HL-60 (cell line): ENCODE data around the gene BTN2A1.

Source experiments
- DNase-seq, 2 experiments: peaks; one replicate each; pipeline ENCODE4 v3.0.0-alpha.2; 2010 to 2020; ENCODE audit warnings: low read depth in 1 of 2, low spot score in 1 of 2
- H3K27ac ChIP-seq: fragments of 250-450 bp; sonication (Bioruptor Pico); replicated peaks from 2 replicates; pipeline ENCODE4 v1.5.1; 2020; ENCODE audit warnings: mild to moderate bottlenecking, moderate library complexity
- H3K27me3 ChIP-seq: fragments of 250-450 bp; sonication (Bioruptor Pico); 2 replicates; pipeline ENCODE4 v1.5.1; 2021; ENCODE audit warnings: mild to moderate bottlenecking, moderate library complexity; ENCODE audit not compliant: insufficient read depth, poor library complexity, severe bottlenecking
- H3K4me3 ChIP-seq: replicated peaks from 2 replicates; pipeline ENCODE4 v1.5.1; 2011; ENCODE audit warnings: mild to moderate bottlenecking, control low read depth, low read length; ENCODE audit not compliant: insufficient read depth
- GABPA ChIP-seq: IDR thresholded peaks from 2 replicates; pipeline ENCODE4 v1.6.1; 2012; ENCODE audit warnings: low read depth
- POLR2AphosphoS5 ChIP-seq: IDR thresholded peaks from 2 replicates; pipeline ENCODE4 v1.6.1; 2012; ENCODE audit warnings: low read depth
- SPI1 ChIP-seq: IDR thresholded peaks from 2 replicates; pipeline ENCODE4 v1.6.1; 2012; ENCODE audit warnings: low read depth, mild to moderate bottlenecking, borderline replicate concordance
- TF ChIP-seq, protein P1 (sequence below): IDR thresholded peaks from one replicate; pipeline ENCODE4 v1.5.1; 2011; ENCODE audit warnings: low read length, control low read depth, inconsistent platforms; ENCODE audit not compliant: insufficient read depth
- TF ChIP-seq, protein P2 (sequence below): IDR thresholded peaks from 2 replicates; pipeline ENCODE4 v1.6.1; 2012; ENCODE audit warnings: low read depth; ENCODE audit not compliant: insufficient replicate concordance

Gene BTN2A1

DNA sequence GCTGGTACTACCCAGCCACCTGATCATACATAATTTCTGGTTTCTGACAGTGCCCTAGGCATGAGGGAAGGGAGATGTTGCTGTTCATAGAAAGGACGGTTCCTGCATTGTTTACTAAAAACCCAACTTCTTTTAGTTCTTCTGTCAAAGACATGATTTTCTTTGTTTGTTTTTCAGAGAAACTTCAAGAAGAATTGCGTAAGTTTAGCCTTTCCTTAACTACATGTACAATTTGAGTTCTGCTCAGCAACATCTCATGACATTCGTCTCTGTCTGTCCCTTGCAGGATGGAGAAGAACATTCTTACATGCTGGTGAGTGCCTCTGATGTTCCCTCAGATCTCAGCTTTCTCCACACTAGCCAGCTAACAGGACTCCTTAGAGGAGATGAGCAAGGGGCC, 8.0 kb downstream of the BTN2A1 start:
- no peak for DNase-seq
- TF ChIP-seq POLR2AphosphoS5 (no peak), SPI1 (no peak), GABPA (no peak)
- TF ChIP-seq, protein P1, sequence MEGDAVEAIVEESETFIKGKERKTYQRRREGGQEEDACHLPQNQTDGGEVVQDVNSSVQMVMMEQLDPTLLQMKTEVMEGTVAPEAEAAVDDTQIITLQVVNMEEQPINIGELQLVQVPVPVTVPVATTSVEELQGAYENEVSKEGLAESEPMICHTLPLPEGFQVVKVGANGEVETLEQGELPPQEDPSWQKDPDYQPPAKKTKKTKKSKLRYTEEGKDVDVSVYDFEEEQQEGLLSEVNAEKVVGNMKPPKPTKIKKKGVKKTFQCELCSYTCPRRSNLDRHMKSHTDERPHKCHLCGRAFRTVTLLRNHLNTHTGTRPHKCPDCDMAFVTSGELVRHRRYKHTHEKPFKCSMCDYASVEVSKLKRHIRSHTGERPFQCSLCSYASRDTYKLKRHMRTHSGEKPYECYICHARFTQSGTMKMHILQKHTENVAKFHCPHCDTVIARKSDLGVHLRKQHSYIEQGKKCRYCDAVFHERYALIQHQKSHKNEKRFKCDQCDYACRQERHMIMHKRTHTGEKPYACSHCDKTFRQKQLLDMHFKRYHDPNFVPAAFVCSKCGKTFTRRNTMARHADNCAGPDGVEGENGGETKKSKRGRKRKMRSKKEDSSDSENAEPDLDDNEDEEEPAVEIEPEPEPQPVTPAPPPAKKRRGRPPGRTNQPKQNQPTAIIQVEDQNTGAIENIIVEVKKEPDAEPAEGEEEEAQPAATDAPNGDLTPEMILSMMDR, result no peak
- TF ChIP-seq, protein P2, sequence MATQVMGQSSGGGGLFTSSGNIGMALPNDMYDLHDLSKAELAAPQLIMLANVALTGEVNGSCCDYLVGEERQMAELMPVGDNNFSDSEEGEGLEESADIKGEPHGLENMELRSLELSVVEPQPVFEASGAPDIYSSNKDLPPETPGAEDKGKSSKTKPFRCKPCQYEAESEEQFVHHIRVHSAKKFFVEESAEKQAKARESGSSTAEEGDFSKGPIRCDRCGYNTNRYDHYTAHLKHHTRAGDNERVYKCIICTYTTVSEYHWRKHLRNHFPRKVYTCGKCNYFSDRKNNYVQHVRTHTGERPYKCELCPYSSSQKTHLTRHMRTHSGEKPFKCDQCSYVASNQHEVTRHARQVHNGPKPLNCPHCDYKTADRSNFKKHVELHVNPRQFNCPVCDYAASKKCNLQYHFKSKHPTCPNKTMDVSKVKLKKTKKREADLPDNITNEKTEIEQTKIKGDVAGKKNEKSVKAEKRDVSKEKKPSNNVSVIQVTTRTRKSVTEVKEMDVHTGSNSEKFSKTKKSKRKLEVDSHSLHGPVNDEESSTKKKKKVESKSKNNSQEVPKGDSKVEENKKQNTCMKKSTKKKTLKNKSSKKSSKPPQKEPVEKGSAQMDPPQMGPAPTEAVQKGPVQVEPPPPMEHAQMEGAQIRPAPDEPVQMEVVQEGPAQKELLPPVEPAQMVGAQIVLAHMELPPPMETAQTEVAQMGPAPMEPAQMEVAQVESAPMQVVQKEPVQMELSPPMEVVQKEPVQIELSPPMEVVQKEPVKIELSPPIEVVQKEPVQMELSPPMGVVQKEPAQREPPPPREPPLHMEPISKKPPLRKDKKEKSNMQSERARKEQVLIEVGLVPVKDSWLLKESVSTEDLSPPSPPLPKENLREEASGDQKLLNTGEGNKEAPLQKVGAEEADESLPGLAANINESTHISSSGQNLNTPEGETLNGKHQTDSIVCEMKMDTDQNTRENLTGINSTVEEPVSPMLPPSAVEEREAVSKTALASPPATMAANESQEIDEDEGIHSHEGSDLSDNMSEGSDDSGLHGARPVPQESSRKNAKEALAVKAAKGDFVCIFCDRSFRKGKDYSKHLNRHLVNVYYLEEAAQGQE, result no peak
- H3K27me3 ChIP-seq, result no peaks in the 10 kb centered on the region
- no peak overlapping the region for H3K4me3 ChIP-seq
- no peak overlapping the region for H3K27ac ChIP-seq

DNA sequence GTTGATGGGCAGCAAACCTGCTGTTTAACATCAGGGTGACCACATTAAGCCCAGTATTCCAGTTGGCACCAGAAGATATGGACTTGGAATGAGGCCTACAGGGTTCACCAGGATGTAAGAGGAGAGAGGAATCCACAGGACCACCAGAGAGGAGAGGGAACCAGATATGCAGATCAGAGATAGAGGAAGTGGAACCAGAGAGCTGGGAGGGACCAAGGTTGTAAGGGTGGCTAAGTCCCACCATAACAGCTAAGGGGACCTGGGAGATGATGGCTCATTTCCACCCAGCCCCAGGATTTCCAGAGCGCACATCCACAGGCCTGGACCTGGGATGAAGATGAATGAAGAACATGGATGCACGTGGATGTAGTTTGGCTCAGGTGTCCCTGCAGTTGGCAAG, 11.1 kb downstream of the BTN2A1 start:
- DNase-seq, result no peak
- no peak overlapping the region for H3K4me3 ChIP-seq
- no peak overlapping the region for H3K27ac ChIP-seq
- no peaks in the 10 kb centered on the region for H3K27me3 ChIP-seq
- TF ChIP-seq POLR2AphosphoS5 (no peak), GABPA (no peak), SPI1 (no peak; the same call in 1 of the 2 replicates)
- TF ChIP-seq, protein P2, result no peak
- TF ChIP-seq, protein P1, result no peak

DNA sequence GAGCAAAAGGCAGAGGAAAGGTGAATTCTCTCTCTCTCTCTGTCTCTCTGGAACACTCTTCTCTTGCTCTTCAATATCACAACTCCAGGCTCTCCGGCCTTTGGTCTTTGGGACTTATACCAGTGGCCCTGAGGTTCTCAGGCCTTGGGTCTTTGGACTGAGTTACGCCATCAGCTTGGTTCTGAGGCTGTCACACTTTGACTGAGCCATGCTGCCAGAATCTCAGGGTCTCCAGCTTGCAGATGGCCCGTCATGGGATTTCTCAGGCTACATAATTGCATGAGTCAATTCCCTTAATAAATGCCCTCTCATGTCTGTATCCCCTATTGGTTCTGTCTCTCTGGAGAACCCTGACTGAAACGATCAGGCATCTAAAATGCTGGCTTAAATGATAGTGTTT, 12.9 kb downstream of the BTN2A1 start:
- no peak for DNase-seq
- no peak overlapping the region for H3K4me3 ChIP-seq
- TF ChIP-seq SPI1, result no peak
- no peak for TF ChIP-seq GABPA
- TF ChIP-seq, protein P1, result no peak
- no peak for TF ChIP-seq POLR2AphosphoS5
- TF ChIP-seq, protein P2, result no peak
- H3K27me3 ChIP-seq, result no peaks in the 10 kb centered on the region
- H3K27ac ChIP-seq, result no peak overlapping the region
